Duodenal mucosa (tissue), 2 donors: ENCODE results near the gene FAM25G.

Source experiments
- H3K27ac ChIP-seq: one replicate; pipeline ENCODE4 v1.7.0; 2013; ENCODE audit warnings: low read depth, low read length
- H3K27me3 ChIP-seq, 2 donors: one replicate each; pipeline ENCODE4 v1.7.0; 2013; ENCODE audit warnings: low read length in 2 of 2, control low read depth in 1 of 2; ENCODE audit not compliant: insufficient read depth in 2 of 2, control insufficient read depth in 1 of 2
- H3K36me3 ChIP-seq, 2 donors: one replicate each; pipeline ENCODE4 v1.7.0; 2013; ENCODE audit warnings: low read length in 2 of 2, control low read depth in 1 of 2; ENCODE audit not compliant: insufficient read depth in 2 of 2, control insufficient read depth in 1 of 2
- H3K4me1 ChIP-seq, 2 donors: one replicate each; pipeline ENCODE4 v1.7.0; 2013; ENCODE audit warnings: low read length in 2 of 2, control low read depth in 1 of 2; ENCODE audit not compliant: insufficient read depth in 2 of 2, control insufficient read depth in 1 of 2
- H3K4me3 ChIP-seq, 2 donors: one replicate each; pipeline ENCODE4 v1.7.0; 2013; ENCODE audit warnings: low read length in 2 of 2, low read depth in 1 of 2
- H3K9ac ChIP-seq, 2 donors: one replicate each; pipeline ENCODE4 v1.7.0; 2013; ENCODE audit warnings: low read length in 2 of 2, low read depth in 1 of 2
- H3K9me3 ChIP-seq, 2 donors: one replicate each; pipeline ENCODE4 v1.7.0; 2013; ENCODE audit warnings: low read length in 2 of 2, control low read depth in 1 of 2; ENCODE audit not compliant: control insufficient read depth in 1 of 2

Gene FAM25G

DNA sequence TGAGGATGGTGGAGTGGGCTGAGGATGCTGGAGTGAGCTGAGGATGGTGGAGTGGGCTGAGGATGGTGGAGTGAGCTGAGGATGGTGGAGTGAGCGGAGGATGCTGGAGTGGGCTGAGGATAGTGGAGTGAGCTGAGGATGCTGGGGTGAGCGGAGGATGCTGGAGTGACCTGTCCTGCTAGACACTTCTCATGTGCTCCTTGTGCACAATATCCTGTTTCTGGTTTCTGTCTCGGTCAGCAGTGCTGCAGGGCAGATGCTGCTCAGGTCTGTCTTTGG lies 36.8 kb downstream of the FAM25G start:
- H3K36me3 ChIP-seq: no peaks in the 10 kb centered on the region
- no peak overlapping the region for H3K4me3 ChIP-seq
- H3K9ac ChIP-seq: no peak overlapping the region
- H3K27ac ChIP-seq: no peak overlapping the region
- H3K9me3 ChIP-seq: no peaks in the 10 kb centered on the region
- peaks cover 0 to 4% of the 10 kb centered on the region in 2 donors for H3K27me3 ChIP-seq
- peaks cover 0 to 4% of the 10 kb centered on the region in 2 donors for H3K4me1 ChIP-seq

DNA sequence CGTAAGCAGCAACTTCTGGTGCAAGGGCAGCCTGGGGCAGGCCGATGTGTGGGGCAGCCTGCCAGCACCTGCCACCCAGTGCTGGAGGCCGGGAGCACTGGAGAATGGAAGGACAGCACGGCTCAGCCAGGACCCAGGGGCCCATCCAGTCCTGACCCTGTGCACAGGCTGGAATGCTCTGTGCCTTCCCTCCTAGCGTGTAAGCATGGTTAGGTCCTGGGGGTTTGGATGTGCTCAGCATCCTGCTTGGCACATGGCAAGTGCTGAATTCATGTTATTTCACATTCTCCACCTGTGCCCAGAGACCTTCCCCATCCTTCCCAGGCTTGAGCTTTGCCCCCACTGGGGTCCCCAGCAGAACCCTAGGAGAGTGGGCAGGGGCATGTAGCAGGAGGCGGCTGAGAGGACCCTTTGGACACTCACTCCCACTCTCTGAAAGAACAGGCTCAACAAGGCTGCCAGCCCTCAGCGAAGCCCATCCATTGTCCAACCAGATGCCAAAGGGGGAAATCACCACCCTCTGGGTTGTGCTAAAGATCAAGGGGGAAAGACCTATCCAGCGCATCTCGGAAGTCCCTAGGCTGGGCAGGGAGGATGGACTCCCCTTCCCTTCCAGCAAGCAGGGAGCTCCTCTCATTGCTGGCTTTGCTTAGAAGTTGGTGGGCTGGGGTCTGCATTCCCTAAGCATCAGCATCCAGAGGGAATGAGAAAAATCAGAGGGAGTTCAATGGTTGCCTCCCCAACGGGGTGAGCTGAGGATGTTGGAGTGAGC lies 37.3 kb downstream of the FAM25G start:
- H3K36me3 ChIP-seq: no peaks in the 10 kb centered on the region

DNA sequence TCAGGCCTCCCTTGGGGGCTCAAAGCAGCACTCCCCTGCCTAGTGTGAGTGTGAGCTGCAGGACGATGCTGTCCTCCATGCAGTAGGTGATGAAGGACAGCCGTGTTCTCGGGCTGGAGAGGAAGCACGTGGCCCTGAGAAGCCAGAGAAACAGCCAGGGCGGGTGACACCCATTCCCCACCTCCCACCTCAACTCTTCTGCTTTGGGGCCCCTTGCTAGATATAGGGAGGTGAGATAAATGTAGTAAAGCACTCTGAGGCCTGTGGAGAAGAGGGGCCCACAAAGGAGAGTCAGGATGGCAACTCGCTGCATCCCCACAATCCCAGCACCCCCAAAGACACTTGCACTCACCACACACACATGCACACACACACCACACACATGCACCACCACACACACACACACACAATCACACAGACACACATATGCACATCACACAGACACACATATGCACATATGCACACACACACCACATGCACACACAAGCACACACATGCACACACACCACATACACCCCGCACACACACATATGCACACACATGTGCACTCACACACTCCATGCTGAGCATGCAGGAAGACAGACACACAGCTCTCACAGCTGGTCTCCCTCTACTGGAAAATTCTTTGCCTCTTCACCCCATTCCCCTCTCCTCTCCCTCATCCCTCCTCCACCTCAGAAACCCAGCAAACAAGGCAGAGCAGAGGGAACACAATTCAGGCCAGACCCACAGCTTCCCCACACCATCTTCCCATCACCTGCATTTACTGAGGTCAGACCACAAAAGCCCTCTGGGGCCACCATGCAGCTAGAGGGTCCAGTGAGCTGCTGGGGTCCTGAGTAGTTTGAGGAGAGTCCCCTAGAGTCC lies 38.1 kb downstream of the FAM25G start:
- H3K4me3 ChIP-seq: no peak overlapping the region
- no peak overlapping the region for H3K27ac ChIP-seq

More for the DNA sequence above, 37.3 kb downstream of the FAM25G start:
- Histone ChIP-seq H3K27me3 (peaks cover 0 to 4% of the 10 kb centered on the region in 2 donors), H3K4me3 (no peak overlapping the region), H3K9ac (no peak overlapping the region), H3K27ac (no peak overlapping the region), H3K4me1 (peaks cover 0 to 4% of the 10 kb centered on the region in 2 donors), H3K9me3 (no peaks in the 10 kb centered on the region)

DNA sequence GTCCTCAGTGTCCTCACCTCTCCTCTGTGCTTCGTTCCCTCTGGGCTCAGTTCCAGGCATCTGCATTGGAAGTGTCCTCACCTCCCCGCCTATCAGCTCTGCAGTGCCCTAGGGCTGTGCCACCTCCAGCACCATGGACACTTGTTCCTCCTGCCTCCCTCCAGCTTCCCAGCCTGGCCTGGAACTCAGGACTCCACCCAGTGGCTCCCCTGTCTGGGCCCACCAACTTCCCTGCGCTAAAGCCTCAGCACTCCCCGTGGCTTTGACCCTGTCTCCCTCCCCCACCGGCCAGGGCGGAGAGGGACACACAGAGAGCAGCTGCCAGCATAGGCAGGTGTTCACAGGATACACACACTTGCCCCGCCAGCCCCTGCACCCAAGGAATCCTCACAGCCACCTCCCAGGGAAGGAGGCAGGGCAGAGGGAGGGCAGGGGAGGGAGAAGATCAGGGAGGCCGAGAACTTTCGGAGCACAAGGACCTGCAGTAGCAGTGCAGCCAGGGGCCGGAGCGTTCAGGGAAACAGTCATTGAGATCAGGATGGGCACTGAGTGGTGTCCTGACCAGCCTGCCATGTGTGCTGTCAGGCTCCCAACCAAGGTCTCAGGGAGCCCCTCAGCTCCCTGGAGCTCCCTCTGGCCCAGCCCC lies 38.9 kb downstream of the FAM25G start:
- H3K27me3 ChIP-seq: peaks cover 0 to 4% of the 10 kb centered on the region in 2 donors
- peaks cover 0 to 4% of the 10 kb centered on the region in 2 donors for H3K4me1 ChIP-seq
- H3K27ac ChIP-seq: no peak overlapping the region
- H3K4me3 ChIP-seq: no peak overlapping the region
- no peaks in the 10 kb centered on the region for H3K36me3 ChIP-seq
- H3K9ac ChIP-seq: no peak overlapping the region
- H3K9me3 ChIP-seq: no peaks in the 10 kb centered on the region

More for the DNA sequence above, 38.1 kb downstream of the FAM25G start:
- no peak overlapping the region for H3K9ac ChIP-seq
- H3K27me3 ChIP-seq: peaks cover 0 to 4% of the 10 kb centered on the region in 2 donors
- H3K4me1 ChIP-seq: peaks cover 0 to 4% of the 10 kb centered on the region in 2 donors
- no peaks in the 10 kb centered on the region for H3K36me3 ChIP-seq
- no peaks in the 10 kb centered on the region for H3K9me3 ChIP-seq

DNA sequence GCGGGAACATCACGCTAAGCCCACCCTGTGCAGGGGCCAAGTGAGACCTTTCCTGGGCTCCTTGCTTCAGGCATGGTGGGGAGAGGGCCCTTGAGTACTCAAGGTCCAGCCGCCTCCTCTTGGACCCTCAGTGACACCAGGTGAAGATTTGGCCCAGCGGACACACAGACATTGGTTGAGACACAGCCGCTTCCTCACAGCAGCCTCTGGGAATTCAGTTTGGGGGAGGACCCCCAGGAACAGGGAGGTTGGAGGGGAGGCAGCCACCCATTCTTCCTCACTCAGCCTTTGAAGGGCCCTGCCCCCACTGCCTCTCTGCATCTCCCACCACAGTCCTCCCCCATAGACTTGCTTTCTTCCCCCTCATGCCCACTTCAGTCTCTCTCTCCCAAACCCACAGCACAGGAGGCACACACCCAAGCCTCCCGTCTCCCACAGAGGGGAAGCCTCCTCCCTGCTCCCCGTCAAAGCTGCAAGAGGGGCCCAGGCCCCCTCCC lies 39.5 kb downstream of the FAM25G start:
- peaks cover 0 to 4% of the 10 kb centered on the region in 2 donors for H3K4me1 ChIP-seq
- no peaks in the 10 kb centered on the region for H3K36me3 ChIP-seq
- H3K27me3 ChIP-seq: peaks cover 0 to 4% of the 10 kb centered on the region in 2 donors
- no peaks in the 10 kb centered on the region for H3K9me3 ChIP-seq
- no peak overlapping the region for H3K9ac ChIP-seq
- H3K4me3 ChIP-seq: no peak overlapping the region
- no peak overlapping the region for H3K27ac ChIP-seq

DNA sequence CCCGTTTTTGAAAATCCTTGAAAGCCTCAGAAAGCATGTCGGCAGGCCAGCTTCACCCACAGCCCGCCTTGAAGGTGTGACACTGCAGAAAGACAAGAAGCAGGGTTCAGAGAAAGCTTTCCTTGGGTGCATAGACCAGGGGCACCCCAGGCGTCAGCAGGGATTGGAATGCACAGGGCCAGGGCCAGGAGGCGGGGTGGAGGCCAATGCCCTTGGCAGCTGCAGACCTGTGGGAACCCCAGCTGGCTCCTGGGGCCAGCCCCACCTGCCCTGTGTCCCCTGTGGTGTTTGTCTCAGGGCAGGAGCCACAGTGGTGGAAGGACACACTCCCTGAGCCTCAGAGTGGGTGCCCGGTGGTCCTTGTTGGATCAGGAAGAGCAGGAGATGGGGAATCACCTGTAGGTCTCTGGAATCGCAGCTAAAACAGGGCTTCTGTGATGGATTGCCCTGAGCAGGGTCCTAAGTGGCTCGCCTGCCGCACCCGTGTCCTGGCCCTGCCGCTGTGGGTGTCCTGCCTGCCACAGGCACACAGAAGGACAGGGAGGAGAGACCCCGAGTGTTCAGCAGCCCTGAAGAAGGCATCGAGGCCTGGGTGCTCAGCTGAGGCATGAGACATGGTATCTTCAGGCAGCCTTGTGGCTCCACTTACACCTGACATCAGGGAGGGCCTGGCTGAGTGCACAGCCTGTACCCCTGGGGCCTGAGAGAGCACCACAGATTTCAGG lies 40.1 kb downstream of the FAM25G start:
- Histone ChIP-seq H3K27ac (no peak overlapping the region), H3K36me3 (no peaks in the 10 kb centered on the region), H3K4me3 (no peak overlapping the region), H3K9me3 (peaks cover 2 to 4% of the 10 kb centered on the region in 2 donors), H3K27me3 (peaks cover 0 to 4% of the 10 kb centered on the region in 2 donors), H3K9ac (no peak overlapping the region), H3K4me1 (no peaks in the 10 kb centered on the region)

DNA sequence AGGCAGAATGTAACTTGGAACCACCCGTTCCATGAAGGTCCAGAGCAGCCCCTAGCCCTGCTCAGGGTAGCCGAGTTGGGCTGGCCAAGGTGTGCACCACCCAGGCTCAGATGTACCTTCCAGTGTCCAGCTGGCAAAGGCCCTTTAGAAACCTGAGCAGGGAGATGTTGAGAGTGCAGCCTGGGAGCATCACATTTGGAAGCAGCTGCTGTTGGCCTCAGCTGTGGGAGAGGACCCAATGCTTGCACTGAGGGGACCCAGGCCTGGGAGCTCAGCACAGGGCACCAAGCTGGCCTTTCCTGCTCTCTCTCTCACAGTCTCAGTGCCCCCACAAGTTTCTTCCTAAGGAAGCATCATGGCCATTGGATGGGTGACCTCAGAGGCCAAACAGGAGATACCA lies 41.1 kb downstream of the FAM25G start:
- no peak overlapping the region for H3K27ac ChIP-seq
- no peaks in the 10 kb centered on the region for H3K4me1 ChIP-seq
- H3K4me3 ChIP-seq: no peak overlapping the region
- H3K36me3 ChIP-seq: no peaks in the 10 kb centered on the region
- no peak overlapping the region for H3K9ac ChIP-seq
- H3K27me3 ChIP-seq: peaks cover 0 to 4% of the 10 kb centered on the region in 2 donors
- peaks cover 5 to 14% of the 10 kb centered on the region in 2 donors for H3K9me3 ChIP-seq

DNA sequence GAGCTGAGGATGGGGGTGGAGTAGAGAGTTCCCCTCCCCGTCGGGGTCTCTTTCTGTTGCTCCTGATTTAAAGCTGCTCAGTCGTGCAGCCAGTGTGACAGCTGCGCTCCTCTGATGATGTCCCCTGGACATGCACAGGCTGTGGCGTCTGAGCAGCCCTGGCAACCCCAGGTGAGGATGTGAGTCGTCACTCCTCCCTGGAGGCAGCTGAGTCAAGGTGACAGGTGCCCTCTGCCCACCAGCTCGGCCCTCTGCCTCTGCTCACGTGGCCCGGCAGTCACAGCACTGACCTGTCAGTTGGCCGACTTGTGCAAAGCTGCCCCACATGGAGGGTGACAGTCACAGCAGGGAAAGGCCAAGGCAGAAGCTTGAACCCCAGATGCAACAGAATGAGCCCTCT lies 41.5 kb downstream of the FAM25G start:
- peaks cover 0 to 4% of the 10 kb centered on the region in 2 donors for H3K27me3 ChIP-seq
- no peak overlapping the region for H3K9ac ChIP-seq
- no peak overlapping the region for H3K27ac ChIP-seq

DNA sequence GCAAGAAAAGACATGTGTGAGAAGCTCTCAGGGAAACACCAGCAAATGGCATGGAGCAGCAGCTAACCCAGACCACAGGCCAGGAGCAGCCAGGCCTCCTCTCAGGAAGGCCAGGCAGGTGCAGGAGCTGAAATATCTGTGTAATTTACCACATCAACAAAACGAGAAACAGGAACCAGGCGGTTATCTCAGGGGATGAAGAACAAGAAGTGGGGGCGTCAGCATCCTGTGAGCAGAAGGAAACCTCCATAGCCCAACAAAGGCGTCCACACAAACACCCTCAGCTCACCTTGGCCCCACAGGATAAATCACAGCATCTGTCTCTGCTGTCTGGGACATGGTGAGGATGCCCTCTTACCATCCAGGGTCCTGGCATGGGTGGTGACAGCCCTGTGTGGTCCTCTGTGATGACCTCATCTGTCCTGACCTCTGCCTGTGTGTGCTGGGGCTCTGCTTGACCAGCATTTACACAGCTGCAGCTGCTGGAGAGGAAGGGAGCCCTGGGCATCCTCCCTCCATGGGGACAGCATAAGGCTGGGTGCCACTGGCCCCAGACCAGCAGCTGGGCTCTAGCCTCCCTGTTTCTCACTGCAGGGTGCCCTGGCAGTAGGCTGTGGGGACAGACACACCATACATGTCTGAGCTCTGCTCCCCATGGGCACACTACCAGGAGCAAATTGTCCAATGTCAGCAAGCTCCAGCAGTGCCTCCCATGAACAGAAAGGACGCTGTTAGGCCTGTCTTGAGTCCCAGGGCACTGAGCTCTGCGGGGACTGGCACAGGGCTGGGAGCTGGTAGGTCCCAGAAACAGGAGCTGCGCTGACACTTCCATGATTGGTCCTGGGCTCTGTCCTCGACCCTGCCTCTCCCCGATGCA lies 42.2 kb downstream of the FAM25G start:
- H3K9ac ChIP-seq: no peak overlapping the region
- peaks cover 0 to 4% of the 10 kb centered on the region in 2 donors for H3K27me3 ChIP-seq
- H3K36me3 ChIP-seq: no peaks in the 10 kb centered on the region
- no peaks in the 10 kb centered on the region for H3K4me1 ChIP-seq
- peaks cover 7 to 20% of the 10 kb centered on the region in 2 donors for H3K9me3 ChIP-seq
- H3K27ac ChIP-seq: no peak overlapping the region
- no peak overlapping the region for H3K4me3 ChIP-seq

More for the DNA sequence above, 41.5 kb downstream of the FAM25G start:
- Histone ChIP-seq H3K4me3 (no peak overlapping the region), H3K36me3 (no peaks in the 10 kb centered on the region), H3K9me3 (peaks cover 7 to 19% of the 10 kb centered on the region in 2 donors), H3K4me1 (no peaks in the 10 kb centered on the region)
